GM18519 (cell line): Measurements from ENCODE around the gene TOGARAM1.
A peak's percentile ranks its signal among the peaks of the same experiment; 100 is the strongest.

ENCODE experiments used
- ATAC-seq: cut with Tn5 transposase; IDR thresholded peaks from one replicate; pipeline ENCODE4 v1.9.1; 2021; ENCODE audit warnings: mild to moderate bottlenecking, moderate library complexity; ENCODE audit not compliant: unreplicated experiment, low FRiP score

The TOGARAM1 gene

GRCh38 chr14:44961151-44961553, 838 bp upstream of the TOGARAM1 start:
- ATAC-seq: peak; percentile 14

- peak; percentile 9 for ATAC-seq
Measured at GRCh38 chr14:44962334-44963043, 499 bp downstream of the TOGARAM1 start.

- no peak for ATAC-seq
Measured at GRCh38 chr14:44963044-44963528, 1.1 kb downstream of the TOGARAM1 start.

DNA sequence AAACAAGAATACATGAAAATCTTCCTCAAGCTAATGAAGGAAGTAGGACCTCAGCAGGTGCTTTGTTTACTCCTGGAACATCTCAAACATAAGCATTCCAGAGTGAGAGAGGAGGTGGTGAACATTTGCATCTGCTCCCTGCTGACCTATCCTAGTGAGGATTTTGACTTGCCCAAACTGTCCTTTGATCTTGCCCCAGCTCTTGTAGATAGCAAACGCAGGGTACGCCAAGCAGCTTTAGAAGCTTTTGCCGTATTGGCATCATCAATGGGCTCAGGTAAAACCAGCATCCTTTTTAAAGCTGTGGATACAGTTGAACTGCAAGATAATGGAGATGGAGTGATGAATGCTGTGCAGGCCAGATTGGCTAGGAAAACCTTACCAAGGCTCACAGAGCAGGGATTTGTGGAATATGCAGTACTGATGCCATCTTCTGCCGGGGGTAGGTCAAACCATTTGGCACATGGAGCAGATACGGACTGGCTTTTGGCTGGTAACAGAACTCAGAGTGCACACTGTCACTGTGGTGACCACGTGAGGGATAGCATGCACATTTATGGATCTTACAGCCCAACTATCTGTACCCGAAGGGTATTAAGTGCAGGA, 1.9 kb downstream of the TOGARAM1 start:
- no peak for ATAC-seq

- no peak for ATAC-seq
Measured at GRCh38 chr14:44966601-44967336, 4.8 kb downstream of the TOGARAM1 start.

- no peak for ATAC-seq
Measured at GRCh38 chr14:44968714-44969113, 6.7 kb downstream of the TOGARAM1 start.

- ATAC-seq: no peak
Measured at GRCh38 chr14:44970907-44971306, 8.9 kb downstream of the TOGARAM1 start.

- ATAC-seq: no peak
Measured at GRCh38 chr14:44971459-44971858, 9.5 kb downstream of the TOGARAM1 start.

DNA sequence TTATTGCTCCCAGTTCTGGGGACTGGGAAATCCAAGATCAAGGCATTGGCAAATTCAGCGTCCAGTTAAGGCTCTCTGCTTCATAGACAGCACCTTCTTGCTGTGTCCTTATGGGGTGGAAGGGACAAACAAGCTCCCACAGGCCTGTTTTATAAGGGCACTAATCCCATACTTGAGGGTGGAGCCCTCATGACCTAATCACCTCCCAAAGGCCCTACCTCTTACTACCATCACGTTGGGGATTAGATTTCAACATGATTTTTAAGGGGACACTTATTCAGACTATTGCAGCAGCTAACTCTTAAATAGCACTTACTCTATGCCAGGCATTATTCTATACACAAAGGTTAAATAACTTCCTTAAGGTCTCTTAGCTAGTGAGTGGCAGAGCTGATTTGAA, 17.3 kb downstream of the TOGARAM1 start:
- ATAC-seq: no peak

- ATAC-seq: no peak
Measured at GRCh38 chr14:44979740-44980356, 17.9 kb downstream of the TOGARAM1 start.

DNA sequence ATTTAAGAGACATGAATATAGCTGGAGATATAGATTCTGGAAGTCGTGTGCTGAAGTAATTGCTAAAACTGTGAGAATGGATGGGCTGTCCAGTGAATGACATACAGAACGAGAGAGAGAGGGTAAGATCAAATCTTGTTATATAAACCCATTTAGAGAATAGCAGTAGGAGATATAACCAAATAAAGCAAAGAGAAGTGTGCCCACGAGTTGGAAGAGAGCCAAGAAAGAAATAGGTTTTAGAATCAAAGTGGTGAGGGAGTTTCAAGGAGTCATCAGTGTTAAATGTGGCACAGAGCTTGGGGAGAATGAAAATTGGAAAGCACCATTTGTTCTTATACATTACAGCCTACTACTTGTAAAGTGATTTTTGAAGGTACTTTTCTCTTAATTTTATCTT, 19.2 kb downstream of the TOGARAM1 start:
- ATAC-seq: no peak

GRCh38 chr14:44982594-44982993, 20.6 kb downstream of the TOGARAM1 start:
- ATAC-seq: no peak

- no peak for ATAC-seq
Measured at GRCh38 chr14:44988694-44989093, 26.7 kb downstream of the TOGARAM1 start.

- ATAC-seq: no peak
Measured at GRCh38 chr14:44989497-44990440, 27.8 kb downstream of the TOGARAM1 start.

DNA sequence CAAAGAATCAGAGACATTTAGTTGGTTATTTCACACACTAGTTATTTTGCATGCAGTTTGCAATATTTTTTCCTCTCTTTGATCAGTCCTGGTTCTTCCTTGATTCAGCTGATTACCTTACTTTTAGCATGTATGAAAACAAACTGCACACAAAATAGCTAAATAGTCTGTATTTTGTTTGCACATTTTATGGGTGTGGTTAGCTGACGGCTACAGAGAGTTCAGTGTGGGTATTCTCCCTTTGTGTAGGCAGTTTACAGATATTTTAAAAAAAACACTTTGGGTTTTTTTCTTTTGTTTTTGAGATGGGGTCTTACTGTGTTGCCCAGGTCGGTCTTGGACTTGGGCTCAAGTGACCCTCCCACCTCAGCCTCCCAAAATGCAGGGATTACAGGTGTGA, 28.5 kb downstream of the TOGARAM1 start:
- no peak for ATAC-seq

GRCh38 chr14:44995196-44995595, 33.2 kb downstream of the TOGARAM1 start:
- no peak for ATAC-seq

DNA sequence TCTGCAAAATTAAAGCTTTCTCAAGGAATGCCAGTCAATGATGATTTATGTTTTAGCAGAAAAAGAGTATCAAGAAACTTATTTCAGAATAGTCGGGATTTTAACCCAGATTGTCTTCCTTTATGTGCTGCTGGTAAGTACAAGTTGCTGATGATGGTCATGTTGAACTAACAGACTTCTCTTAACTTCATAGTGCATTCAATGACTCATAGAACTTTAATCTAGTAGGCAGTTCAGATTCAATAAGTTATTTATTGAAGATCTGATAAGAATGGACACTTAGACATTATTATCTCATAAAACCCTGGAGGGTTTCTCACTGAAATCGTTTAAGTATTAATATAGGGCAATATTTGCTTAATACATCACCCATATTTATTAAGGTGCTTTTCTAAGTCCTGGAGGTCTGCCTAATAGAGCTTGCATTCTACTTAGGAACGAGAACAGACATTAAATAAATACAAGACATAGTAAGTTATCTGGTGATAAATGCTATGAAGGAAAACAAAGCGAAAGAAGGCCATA, 33.8 kb downstream of the TOGARAM1 start:
- no peak for ATAC-seq

DNA sequence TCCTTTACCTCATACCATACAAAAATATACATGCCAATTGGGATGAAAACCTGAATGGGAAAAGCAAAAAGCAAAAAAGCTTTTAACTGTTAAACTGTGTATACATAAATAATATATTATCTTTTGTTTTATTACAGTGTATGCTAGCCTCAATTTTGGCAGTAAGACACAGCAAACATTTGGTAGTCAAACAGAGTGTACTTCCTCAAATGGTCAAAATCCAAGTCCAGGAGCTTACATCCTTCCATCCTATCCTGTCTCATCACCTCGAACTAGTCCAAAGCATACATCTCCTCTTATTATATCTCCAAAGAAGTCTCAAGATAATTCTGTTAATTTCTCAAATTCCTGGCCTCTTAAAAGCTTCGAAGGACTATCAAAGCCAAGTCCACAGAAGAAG, 41.9 kb downstream of the TOGARAM1 start:
- ATAC-seq: no peak

DNA sequence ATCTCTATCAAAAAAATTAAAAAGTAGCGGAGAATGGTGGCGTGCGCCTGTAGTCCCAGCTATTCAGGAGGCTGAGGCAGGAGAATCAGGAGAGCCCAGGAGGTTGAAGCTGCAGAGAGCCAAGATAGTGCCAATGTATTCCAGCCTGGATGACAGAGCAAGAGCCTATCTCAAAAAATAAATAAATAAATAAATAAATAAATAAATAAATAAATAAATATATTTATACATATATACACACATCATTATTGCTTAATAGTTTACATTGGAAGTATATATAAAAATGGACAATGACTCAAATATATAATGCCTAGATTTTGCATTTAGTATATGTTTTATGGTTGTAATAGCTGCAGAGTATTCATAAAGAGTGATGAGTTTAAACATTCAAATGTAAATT, 53.1 kb downstream of the TOGARAM1 start:
- no peak for ATAC-seq
